Liver (tissue), 9 donors: ENCODE results near the gene RCOR3. TPM values are rescaled to one million over a fixed set of nuclear protein-coding genes. Genes with fewer than 3 reads are reported as not detected.

Experiments
- DNase-seq: peaks from one replicate; pipeline ENCODE4 v3.0.0-alpha.2; 2017; ENCODE audit warnings: low spot score
- H3K27ac ChIP-seq, 2 donors: one replicate each; pipeline ENCODE4 v1.7.0; 2013; ENCODE audit warnings: inconsistent platforms in 2 of 2, low read length in 2 of 2, control low read depth in 1 of 2, low read depth in 1 of 2, mild to moderate bottlenecking in 1 of 2
- H3K27me3 ChIP-seq, 4 donors: one replicate each; pipeline versions ENCODE4 v1.6.1 to v1.7.0; 2013; ENCODE audit warnings: low read length in 3 of 4, inconsistent platforms in 1 of 4, mild to moderate bottlenecking in 1 of 4, moderate library complexity in 1 of 4; ENCODE audit not compliant: control insufficient read depth in 4 of 4, insufficient read depth in 4 of 4
- H3K36me3 ChIP-seq, 4 donors: one replicate each; pipeline versions ENCODE4 v1.6.1 to v1.7.0; 2013; ENCODE audit warnings: low read length in 3 of 4, mild to moderate bottlenecking in 3 of 4, low read depth in 1 of 4, moderate library complexity in 1 of 4; ENCODE audit not compliant: control insufficient read depth in 4 of 4, insufficient read depth in 3 of 4
- H3K4me1 ChIP-seq, 4 donors: one replicate each; pipeline versions ENCODE4 v1.6.1 to v1.7.0; 2013; ENCODE audit warnings: low read length in 3 of 4, mild to moderate bottlenecking in 3 of 4, moderate library complexity in 1 of 4; ENCODE audit not compliant: control insufficient read depth in 4 of 4, insufficient read depth in 4 of 4
- H3K4me3 ChIP-seq, 3 donors: one replicate each; pipeline versions ENCODE4 v1.6.1 to v1.7.0; 2013; ENCODE audit warnings: low read length in 3 of 3, control low read depth in 1 of 3, low read depth in 1 of 3, mild to moderate bottlenecking in 1 of 3
- H3K9ac ChIP-seq, 2 donors: one replicate each; pipeline ENCODE4 v1.7.0; 2013; ENCODE audit warnings: low read length in 2 of 2, mild to moderate bottlenecking in 2 of 2, moderate library complexity in 2 of 2, control low read depth in 1 of 2, low read depth in 1 of 2
- H3K9me3 ChIP-seq, 4 donors: one replicate each; pipeline versions ENCODE4 v1.6.1 to v1.7.0; 2013; ENCODE audit warnings: low read length in 3 of 4; ENCODE audit not compliant: control insufficient read depth in 4 of 4
- ATF3 ChIP-seq: IDR thresholded peaks from 2 replicates; pipeline ENCODE4 v1.6.1; 2016; ENCODE audit warnings: antibody characterized with exemption
- CTCF ChIP-seq: fragments of 150-350 bp; IDR thresholded peaks from 2 replicates; pipeline ENCODE4 v1.5.1; 2017; ENCODE audit warnings: improper control_type of control experiment, low read depth, low read length; ENCODE audit not compliant: missing input control
- EGR1 ChIP-seq, 2 donors: IDR thresholded peaks; 2 replicates each; pipeline ENCODE4 v1.6.1; 2016 to 2018; ENCODE audit warnings: antibody characterized with exemption in 2 of 2, low read depth in 2 of 2
- FOXA1 ChIP-seq: IDR thresholded peaks from 2 replicates; pipeline ENCODE4 v1.6.1; 2016; ENCODE audit warnings: antibody characterized with exemption
- FOXA2 ChIP-seq: IDR thresholded peaks from 2 replicates; pipeline ENCODE4 v1.6.1; 2016; ENCODE audit warnings: antibody characterized with exemption
- GABPA ChIP-seq, 2 donors: IDR thresholded peaks in 1 of 2; conservative IDR thresholded peaks in 1 of 2; 2 replicates each; pipeline ENCODE4 v1.6.1; 2016; ENCODE audit warnings: antibody characterized with exemption in 2 of 2, mild to moderate bottlenecking in 1 of 2, moderate library complexity in 1 of 2
- HNF4A ChIP-seq, 2 donors: conservative IDR thresholded peaks; 2 replicates each; pipeline ENCODE4 v1.6.1; 2016; ENCODE audit warnings: antibody characterized with exemption in 2 of 2, mild to moderate bottlenecking in 2 of 2
- JUND ChIP-seq, 2 donors: IDR thresholded peaks; 2 replicates each; pipeline ENCODE4 v1.6.1; 2016; ENCODE audit warnings: antibody characterized with exemption in 2 of 2
- MAX ChIP-seq: IDR thresholded peaks from 2 replicates; pipeline ENCODE4 v1.6.1; 2016; ENCODE audit warnings: antibody characterized with exemption
- NR2F2 ChIP-seq: IDR thresholded peaks from 2 replicates; pipeline ENCODE4 v1.6.1; 2016; ENCODE audit warnings: antibody characterized with exemption
- RAD21 ChIP-seq, 2 donors: IDR thresholded peaks; 2 replicates each; pipeline ENCODE4 v1.6.1; 2016; ENCODE audit warnings: antibody characterized with exemption in 2 of 2, mild to moderate bottlenecking in 2 of 2
- REST ChIP-seq: IDR thresholded peaks from 2 replicates; pipeline ENCODE4 v1.6.1; 2016; ENCODE audit warnings: antibody characterized with exemption, mild to moderate bottlenecking
- SP1 ChIP-seq: IDR thresholded peaks from 2 replicates; pipeline ENCODE4 v1.6.1; 2018; ENCODE audit warnings: antibody characterized with exemption, mild to moderate bottlenecking
- TAF1 ChIP-seq: conservative IDR thresholded peaks from 2 replicates; pipeline ENCODE4 v1.6.1; 2016; ENCODE audit warnings: antibody characterized with exemption, mild to moderate bottlenecking
- YY1 ChIP-seq: IDR thresholded peaks from 2 replicates; pipeline ENCODE4 v1.6.1; 2016; ENCODE audit warnings: antibody characterized with exemption, mild to moderate bottlenecking
- ZBTB33 ChIP-seq: IDR thresholded peaks from 2 replicates; pipeline ENCODE4 v1.6.1; 2016; ENCODE audit warnings: antibody characterized with exemption
- WGBS: extraction: QIAGEN DNeasy Blood & Tissue Kit; methylation state at CpG from one replicate; pipeline ENCODE4 v1.1.7; 2013; 5-methylcytosine and 5-hydroxymethylcytosine counted together
- polyA plus RNA-seq, 2 donors: library from polyadenylated mRNA; stranded (reverse) in 1 of 2; unstranded in 1 of 2; fragments of 200-250 nt in 1 of 2; fragments of >200 nt in 1 of 2; fragmentation: Nextera tagmentation in 1 of 2; extraction: Ambion mirVana in 1 of 2; gene quantifications; one replicate each; pipeline versions ENCODE4 v1.2.1 to v1.2.3, GENCODE V29; 2013 to 2015
- total RNA-seq, 2 donors: library from RNA; depleted of rRNA; stranded (reverse); fragments of >200 nt; gene quantifications; one replicate each; pipeline ENCODE4 v1.2.3, GENCODE V29; 2014
- donor health status: healthy.
- donor health status: healthy.
- donor health status: healthy.
- donor health status: healthy.
- donor health status: healthy.

RCOR3 gene
- total and polyA plus RNA-seq, 4 donors: 7.8 to 20.2 (median 13.4) TPM

- Histone ChIP-seq H3K9ac (no peak overlapping the region), H3K4me3 (no peak overlapping the region), H3K9me3 (no peaks in the 10 kb centered on the region), H3K36me3 (no peaks in the 10 kb centered on the region), H3K27me3 (no peaks in the 10 kb centered on the region), H3K4me1 (no peaks in the 10 kb centered on the region), H3K27ac (no peak overlapping the region)
- no peak for DNase-seq
- no peak for TF ChIP-seq TAF1
- TF ChIP-seq FOXA1: no peak
- TF ChIP-seq YY1: no peak
- TF ChIP-seq CTCF: no peak
- TF ChIP-seq MAX: no peak
- TF ChIP-seq ZBTB33: no peak
- TF ChIP-seq RAD21 (IDR thresholded peaks at IDR 0.05): no peak
- TF ChIP-seq GABPA (IDR thresholded peaks at IDR 0.05 in 1 of 2, conservative IDR thresholded peaks at IDR 0.05 in 1 of 2): no peak
- no peak for TF ChIP-seq ATF3
- no peak for TF ChIP-seq REST
- TF ChIP-seq EGR1 (IDR thresholded peaks at IDR 0.05; ENCODE audit: low read depth in 2 of 2): no peak
- TF ChIP-seq HNF4A (conservative IDR thresholded peaks at IDR 0.05): no peak
- no peak for TF ChIP-seq FOXA2
- WGBS: 75% methylated on average over 6 of the region's 6 CpGs
These were observed 85.0 kb downstream of the RCOR3 start for GRCh38 chr1:211344152-211344618.

GRCh38 chr1:211345719-211346118 lies 86.6 kb downstream of the RCOR3 start:
- H3K27me3 ChIP-seq: no peaks in the 10 kb centered on the region
- H3K4me1 ChIP-seq: no peaks in the 10 kb centered on the region
- no peak for DNase-seq
- no peak overlapping the region for H3K27ac ChIP-seq
- TF ChIP-seq JUND (IDR thresholded peaks at IDR 0.05) (no peak), ZBTB33 (no peak), RAD21 (IDR thresholded peaks at IDR 0.05) (no peak), NR2F2 (no peak), SP1 (no peak)
- no peaks in the 10 kb centered on the region for H3K9me3 ChIP-seq
- no peaks in the 10 kb centered on the region for H3K36me3 ChIP-seq
- H3K9ac ChIP-seq: no peak overlapping the region
- no peak overlapping the region for H3K4me3 ChIP-seq
- WGBS: 90% methylated on average over 2 of the region's 2 CpGs
